Superior temporal gyrus (tissue), 1 donor: Measurements from ENCODE around the gene FGFBP1.
"Not testable (repeated sequence)": the region's sequence is repeated elsewhere in the genome, so short reads cannot be mapped to it uniquely, and the experiment has no call there.

Experiments used
- DNase-seq: peaks from one replicate; pipeline ENCODE4 v3.0.0-alpha.2; 2016; ENCODE audit errors: extremely low spot score

FGFBP1 gene

GRCh38 chr4:15945516-15945915, 7.0 kb upstream of the FGFBP1 start:
- no peak for DNase-seq

GRCh38 chr4:15944895-15945294, 6.4 kb upstream of the FGFBP1 start:
- DNase-seq: no peak

GRCh38 chr4:15942283-15942682, 3.7 kb upstream of the FGFBP1 start:
- DNase-seq: no peak

GRCh38 chr4:15938182-15938581, 358 bp downstream of the FGFBP1 start:
- no peak for DNase-seq

- no peak for DNase-seq
Observed at GRCh38 chr4:15936495-15936894, 2.0 kb downstream of the FGFBP1 start.

GRCh38 chr4:15935504-15936402, 2.8 kb downstream of the FGFBP1 start:
- DNase-seq: no peak

- DNase-seq: no peak
Observed at GRCh38 chr4:15934259-15934658, 4.3 kb downstream of the FGFBP1 start.

- DNase-seq: no peak
Observed at GRCh38 chr4:15931451-15932210, 6.9 kb downstream of the FGFBP1 start.

- DNase-seq: no peak
Observed at GRCh38 chr4:15930314-15930713, 8.2 kb downstream of the FGFBP1 start.

- no peak for DNase-seq
Observed at GRCh38 chr4:15929540-15929939, 9.0 kb downstream of the FGFBP1 start.

GRCh38 chr4:15928883-15929282, 9.7 kb downstream of the FGFBP1 start:
- DNase-seq: no peak

- no peak for DNase-seq
Observed at GRCh38 chr4:15926486-15926885, 12.1 kb downstream of the FGFBP1 start.

- DNase-seq: no peak
Observed at GRCh38 chr4:15925830-15926229, 12.7 kb downstream of the FGFBP1 start.

- DNase-seq: no peak
Observed at GRCh38 chr4:15921592-15921932, 17.0 kb downstream of the FGFBP1 start.

- DNase-seq: no peak
Observed at GRCh38 chr4:15920723-15921591, 17.6 kb downstream of the FGFBP1 start.

GRCh38 chr4:15918484-15919129, 19.9 kb downstream of the FGFBP1 start:
- DNase-seq: no peak

- no peak for DNase-seq
Observed at GRCh38 chr4:15917297-15917696, 21.2 kb downstream of the FGFBP1 start.

- DNase-seq: not testable (repeated sequence)
Observed at GRCh38 chr4:15916358-15916757, 22.2 kb downstream of the FGFBP1 start.

GRCh38 chr4:15914736-15915135, 23.8 kb downstream of the FGFBP1 start:
- DNase-seq: no peak

GRCh38 chr4:15914291-15914690, 24.2 kb downstream of the FGFBP1 start:
- no peak for DNase-seq

- DNase-seq: no peak
Observed at GRCh38 chr4:15913631-15913970, 24.9 kb downstream of the FGFBP1 start.
